ENCODE results near the gene TRAPPC5.

The TRAPPC5 gene

GRCh38 chr19:7701654-7702457, 21.2 kb downstream of the TRAPPC5 start, which contains the start of gene FCER2:
TSS of gene FCER2 (minus strand) at chr19:7702131. CDS start at chr19:7699760, 2,371 bp downstream.
- DNase-seq = no peak

GRCh38 chr19:7703332-7703731, 22.7 kb downstream of the TRAPPC5 start:
- no peak for DNase-seq

GRCh38 chr19:7704280-7705060, 23.8 kb downstream of the TRAPPC5 start:
- no peak for DNase-seq

DNA sequence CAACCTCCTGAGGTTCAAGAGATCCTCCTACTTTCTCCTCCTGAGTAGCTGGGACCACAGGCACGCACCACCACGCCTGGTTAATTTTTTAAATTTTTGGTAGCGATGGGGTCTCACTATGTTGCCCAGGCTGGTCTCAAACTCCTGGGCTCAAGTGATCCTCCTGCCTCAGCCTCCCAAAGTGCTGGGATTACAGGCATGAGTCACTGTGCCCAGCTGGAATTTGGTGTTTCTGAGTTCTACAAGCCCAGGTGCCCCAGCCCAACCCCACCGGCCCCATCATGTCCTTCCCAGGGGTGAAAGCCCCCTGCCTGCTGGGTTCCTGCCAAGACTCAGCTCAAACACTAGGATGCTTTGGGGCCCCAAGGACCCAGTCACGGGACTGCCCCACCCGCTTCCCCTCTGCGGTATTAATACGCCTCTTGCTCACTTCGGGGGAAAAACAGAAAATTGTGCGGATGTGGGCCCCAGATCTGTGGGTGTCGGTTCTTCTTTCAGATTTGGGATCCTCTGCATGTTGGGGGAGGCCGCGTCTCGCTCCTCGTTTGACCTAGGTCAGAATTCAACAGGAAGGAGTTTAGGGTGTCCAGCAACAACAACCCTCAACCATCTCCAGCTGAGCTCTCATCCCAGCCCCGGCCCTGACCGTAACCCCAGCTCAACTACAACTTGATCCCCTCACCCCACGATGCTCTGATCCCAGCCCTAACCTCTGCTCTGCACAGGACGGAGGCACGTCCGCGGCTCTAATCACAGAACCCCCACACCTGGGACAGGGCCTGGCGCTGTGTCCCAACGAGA, 25.0 kb downstream of the TRAPPC5 start:
- peak in 1 of 2 donors; percentile 4 for DNase-seq

- DNase-seq = no peak
Observed at GRCh38 chr19:7706188-7706954, 25.7 kb downstream of the TRAPPC5 start.

GRCh38 chr19:7706955-7707456, 26.4 kb downstream of the TRAPPC5 start:
- DNase-seq = no peak

- DNase-seq = no peak
Observed at GRCh38 chr19:7709932-7710460, 29.4 kb downstream of the TRAPPC5 start.

GRCh38 chr19:7710616-7711015, 30.0 kb downstream of the TRAPPC5 start:
- no peak for DNase-seq

DNA sequence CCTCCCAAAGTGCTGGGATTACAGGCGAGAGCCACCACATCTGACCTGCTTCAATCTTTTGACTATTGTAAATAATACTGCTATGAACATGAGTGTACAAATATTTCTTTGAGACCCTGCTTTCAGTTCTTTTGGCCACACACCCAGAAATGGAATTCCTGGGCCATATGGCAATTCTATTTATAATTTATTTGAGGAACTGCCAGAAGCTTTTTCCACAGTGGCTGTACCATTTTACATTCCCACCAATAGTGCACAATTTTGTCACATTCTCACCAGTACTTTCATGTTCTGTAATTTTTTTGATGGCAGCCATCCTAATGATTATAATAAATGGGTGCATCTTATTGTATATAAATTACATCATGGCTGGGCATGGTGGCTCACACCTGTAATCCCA, 35.0 kb downstream of the TRAPPC5 start:
- DNase-seq = no peak

- no peak for DNase-seq
Observed at GRCh38 chr19:7716762-7717161, 36.1 kb downstream of the TRAPPC5 start.

DNA sequence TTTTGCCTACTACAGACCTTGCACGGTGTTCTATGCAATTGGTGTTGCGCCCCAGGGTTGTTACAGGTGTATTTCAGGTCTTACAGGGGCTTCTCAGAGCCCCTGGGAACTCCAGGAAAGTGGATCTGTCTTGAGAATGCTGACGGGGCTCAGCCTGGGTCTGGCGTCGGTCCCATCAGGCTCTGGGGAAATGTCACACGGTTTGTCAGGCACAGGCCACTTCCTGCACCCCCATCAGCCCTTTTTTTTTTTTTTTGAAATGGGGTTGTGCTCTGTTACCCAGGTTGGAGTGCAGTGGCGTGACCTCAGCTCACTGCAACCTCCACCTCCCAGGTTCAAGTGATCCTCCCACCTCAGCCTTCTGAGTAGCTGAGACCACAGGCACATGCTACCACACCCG, 38.0 kb downstream of the TRAPPC5 start:
- no peak for DNase-seq

- no peak for DNase-seq
Observed at GRCh38 chr19:7720351-7720750, 39.7 kb downstream of the TRAPPC5 start.

GRCh38 chr19:7722231-7722651, 41.6 kb downstream of the TRAPPC5 start:
- no peak for DNase-seq

- DNase-seq = no peak
Observed at GRCh38 chr19:7725791-7726190, 45.2 kb downstream of the TRAPPC5 start.

GRCh38 chr19:7729211-7729610, 48.6 kb downstream of the TRAPPC5 start:
- DNase-seq = no peak

DNA sequence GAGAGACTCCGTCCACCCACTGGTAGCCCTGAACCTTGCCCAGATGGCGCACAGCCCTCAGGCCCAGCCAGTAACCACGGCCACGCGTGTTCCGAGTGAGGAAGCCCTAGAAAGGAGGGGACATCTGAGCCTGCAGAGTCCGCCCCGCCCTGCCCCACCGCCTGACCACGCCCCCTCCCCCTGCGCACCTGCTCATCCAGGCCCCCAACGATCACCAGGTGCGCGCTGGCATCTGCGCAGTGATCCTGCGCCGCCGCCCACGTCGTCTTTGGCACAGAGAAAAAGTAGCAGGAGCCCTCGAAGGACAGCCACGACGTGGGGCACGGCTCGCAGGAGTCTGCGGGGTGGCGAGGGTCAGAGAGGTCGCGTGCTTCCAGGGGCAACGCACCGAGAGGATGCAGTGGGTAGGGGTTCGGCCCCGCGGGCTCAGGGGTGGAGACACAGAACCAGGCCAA, 49.2 kb downstream of the TRAPPC5 start:
- no peak for DNase-seq

DNA sequence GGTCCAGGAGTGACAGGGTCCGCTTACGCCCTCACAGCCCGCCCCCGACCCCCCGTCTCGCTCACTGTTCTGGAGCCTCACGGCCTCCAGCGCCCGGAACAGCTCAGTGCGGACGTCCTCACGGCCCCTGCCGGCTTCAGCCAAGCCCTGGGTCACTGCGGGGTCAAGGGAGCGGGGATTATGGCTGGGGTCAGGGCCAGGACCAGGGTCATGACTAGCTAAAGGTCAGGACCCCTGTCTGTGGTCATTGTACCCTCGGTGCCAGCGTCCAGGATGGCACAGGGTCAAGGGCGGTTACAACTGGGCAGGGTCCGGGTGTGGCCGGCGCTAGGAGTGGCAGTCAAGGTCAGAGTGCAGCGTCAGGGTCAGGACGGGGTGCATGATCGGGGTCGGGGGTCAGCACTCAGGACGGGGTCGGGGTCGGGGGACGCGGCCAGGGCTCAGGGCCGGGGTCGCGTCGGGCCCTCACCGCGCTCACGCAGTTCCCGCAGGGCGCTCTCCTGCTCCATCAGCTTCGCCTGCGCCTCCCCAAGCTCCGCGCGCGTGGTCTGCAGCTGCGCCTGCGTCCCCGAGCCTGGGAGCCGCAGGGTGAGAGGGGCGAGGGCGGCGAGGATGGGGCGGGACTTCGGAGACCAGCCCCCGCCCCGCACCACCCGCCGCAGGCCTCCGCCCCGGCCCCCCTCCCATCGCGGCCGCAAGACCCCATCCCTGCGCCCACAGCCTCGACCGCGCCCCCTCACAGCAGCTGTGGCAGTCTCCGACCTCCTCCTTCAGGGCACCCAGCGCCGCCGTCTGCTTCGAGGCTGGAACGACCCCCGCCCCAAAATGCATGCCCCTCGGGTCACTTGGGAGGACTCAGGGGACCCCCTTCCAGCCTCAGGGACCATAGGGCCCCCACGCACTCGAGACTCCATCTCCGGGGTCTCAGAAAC, 49.9 kb downstream of the TRAPPC5 start:
- no peak for DNase-seq

DNA sequence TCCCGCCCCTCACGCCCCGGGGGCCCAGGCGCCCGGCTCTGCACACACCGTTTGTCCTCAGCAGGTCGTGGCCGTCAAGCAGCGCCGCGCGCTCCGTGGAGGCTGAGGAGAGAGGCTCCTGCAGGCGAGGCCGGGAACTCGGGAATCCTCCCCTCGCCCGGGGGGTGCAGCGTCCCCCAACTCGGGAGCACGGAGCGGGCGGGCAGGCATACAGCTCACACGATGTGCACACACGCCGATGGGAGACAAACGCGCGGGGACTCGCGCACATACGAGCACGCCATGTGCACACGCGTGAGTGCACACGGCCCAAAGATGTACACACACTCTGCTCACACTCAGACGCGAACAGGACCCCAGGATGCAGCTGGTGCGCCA, 50.6 kb downstream of the TRAPPC5 start:
- DNase-seq = no peak

DNA sequence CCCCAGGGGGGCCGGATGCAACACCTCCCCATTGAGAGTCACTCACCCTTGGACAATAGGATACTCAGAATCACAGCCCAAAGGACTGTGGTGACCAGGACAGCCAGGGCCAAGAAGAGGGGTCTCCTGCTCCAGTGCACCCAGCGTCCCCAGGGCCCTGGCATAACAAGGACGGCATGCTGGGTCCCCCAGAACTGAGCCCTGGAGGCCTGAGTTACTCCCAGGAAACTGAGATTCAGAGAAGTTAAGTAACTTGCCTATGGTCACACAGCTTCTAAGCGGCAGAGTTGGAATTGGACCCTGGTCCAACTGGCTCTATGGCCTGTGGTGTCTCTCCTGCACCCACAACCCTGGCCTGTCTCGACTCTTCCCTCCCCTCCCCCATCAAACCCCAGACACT, 51.0 kb downstream of the TRAPPC5 start:
- no peak for DNase-seq

DNA sequence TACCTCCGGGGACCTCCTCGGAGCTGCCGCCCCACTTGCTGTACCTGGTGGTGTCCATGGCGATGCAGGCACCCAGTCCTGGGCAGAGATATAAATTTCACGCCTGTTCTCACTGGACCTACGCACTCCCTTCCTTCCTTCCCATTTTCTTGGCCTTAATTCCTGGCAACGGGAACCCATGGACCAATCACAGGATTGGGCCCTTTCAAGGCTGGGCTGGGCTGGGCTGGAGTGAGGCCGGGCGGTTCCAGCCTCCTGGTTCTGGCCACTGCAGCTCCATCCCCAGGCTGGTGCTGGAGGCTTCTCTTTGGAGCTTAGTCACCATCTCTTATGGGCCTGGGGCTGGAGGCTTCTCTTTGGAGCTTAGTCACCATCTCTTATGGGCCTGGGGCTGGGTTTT, 51.4 kb downstream of the TRAPPC5 start, which contains the start of gene CLEC4G:
CLEC4G (minus strand) TSS at position 66 of the 400 bp plus-strand sequence; CDS start at position 58, 8 bp downstream.
- no peak for DNase-seq

DNA sequence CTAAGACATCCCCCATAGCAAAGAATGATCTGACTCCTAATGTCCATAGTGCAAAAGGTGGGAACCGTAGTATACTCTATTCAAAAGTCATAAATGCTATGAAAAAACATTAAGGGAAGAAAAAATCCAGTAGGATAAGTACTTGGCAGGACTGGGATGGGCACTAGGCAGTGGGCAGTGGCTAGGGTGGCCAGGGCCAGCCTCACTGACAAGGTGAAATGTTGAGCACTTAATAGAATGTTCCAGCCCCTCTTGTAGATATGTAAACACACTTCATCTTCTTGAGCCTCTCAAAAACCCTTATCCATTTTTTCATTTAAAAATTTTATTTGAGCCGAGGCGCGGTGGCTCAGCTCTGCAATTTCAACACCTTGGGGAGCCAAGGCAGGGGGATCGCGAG, 52.7 kb downstream of the TRAPPC5 start:
- no peak for DNase-seq

All from hippocampal formation (tissue), 2 donors.